Activated CD8-positive, alpha-beta memory T cell treated with anti-CD3 and anti-CD28 coated beads for 48 hours (primary cell): ENCODE measurements around the gene CIB4.

Experiments used
- DNase-seq, 3 experiments: peaks; one replicate each; pipeline ENCODE4 v3.0.0-alpha.2; 2020; ENCODE audit warnings: low read depth in 2 of 3, low spot score in 2 of 3

CIB4 gene

GRCh38 chr2:26640781-26641564 is at the start of gene CIB4:
CIB4 (minus strand) TSS chr2:26641366; CDS start chr2:26641314, 52 bp downstream.
- no peak for DNase-seq

- no peak for DNase-seq
These were observed 46.6 kb upstream of the CIB4 start for GRCh38 chr2:26687801-26688200.

- DNase-seq: no peak
These were observed 46.2 kb upstream of the CIB4 start for GRCh38 chr2:26687328-26687727.

- no peak for DNase-seq
These were observed 45.0 kb upstream of the CIB4 start for GRCh38 chr2:26685989-26686839.

- no peak for DNase-seq
These were observed 44.2 kb upstream of the CIB4 start for GRCh38 chr2:26685341-26685740.

GRCh38 chr2:26683583-26683982 is 42.4 kb upstream of the CIB4 start:
- no peak for DNase-seq

GRCh38 chr2:26682155-26682554 is 41.0 kb upstream of the CIB4 start:
- no peak for DNase-seq

GRCh38 chr2:26681656-26682055 is 40.5 kb upstream of the CIB4 start:
- DNase-seq: no peak

- no peak for DNase-seq
These were observed 38.7 kb upstream of the CIB4 start for GRCh38 chr2:26679867-26680266.

- no peak for DNase-seq
These were observed 36.9 kb upstream of the CIB4 start for GRCh38 chr2:26678035-26678434.

GRCh38 chr2:26675651-26676255 is 34.6 kb upstream of the CIB4 start:
- no peak for DNase-seq

- DNase-seq: no peak
These were observed 33.6 kb upstream of the CIB4 start for GRCh38 chr2:26674771-26675170.

GRCh38 chr2:26674002-26674751 is 33.0 kb upstream of the CIB4 start:
- DNase-seq: no peak

GRCh38 chr2:26672818-26673393 is 31.7 kb upstream of the CIB4 start:
- DNase-seq: no peak

GRCh38 chr2:26672112-26672817 is 31.1 kb upstream of the CIB4 start:
- DNase-seq: no peak

GRCh38 chr2:26671691-26672090 is 30.5 kb upstream of the CIB4 start:
- no peak for DNase-seq

- DNase-seq: no peak
These were observed 29.8 kb upstream of the CIB4 start for GRCh38 chr2:26670931-26671460.

- no peak for DNase-seq
These were observed 29.0 kb upstream of the CIB4 start for GRCh38 chr2:26670171-26670570.

- DNase-seq: no peak
These were observed 27.9 kb upstream of the CIB4 start for GRCh38 chr2:26668856-26669750.
